Measurements from ENCODE around the gene RGS7.

GRCh38 chr1:241212628-241213027 is 144.4 kb downstream of the RGS7 start:
- TF ChIP-seq CTCF (conservative IDR thresholded peaks at IDR 0.05; ENCODE audit: low read length) (no peak), EZH2phosphoT487 (IDR thresholded peaks at IDR 0.05; ENCODE audit: borderline replicate concordance, low read depth, low read length) (no peak)
